A549 (cell line): ENCODE data around the gene LEF1. TPM values are rescaled to one million over a fixed set of nuclear protein-coding genes. Genes with fewer than 3 reads are reported as not detected.

Experiments used
- ATAC-seq, 2 experiments: fragments of 200-7000 bp in 1 of 2; fragments of >200 bp in 1 of 2; cut with Nextera tagmentation in 1 of 2; cut with Tn5 transposase in 1 of 2; 3 replicates each; pipeline versions ENCODE4 v1.8.0 to v1.9.1; 2018 to 2020; ENCODE audit warnings: mild to moderate bottlenecking in 1 of 2, moderate library complexity in 1 of 2
- CTCF ChIA-PET: fragments of 300-600 bp; sonication (Branson Sonifier 250); formaldehyde crosslinking; extraction: SDS; loops from one replicate; lab custom pipeline; 2021; ENCODE audit warnings: antibody characterized with exemption, inconsistent platforms; lab: Yijun Ruan, JAX
- POLR2A ChIA-PET: fragments of 350-600 bp; formaldehyde crosslinking; extraction: SDS; loops from one replicate; lab custom pipeline; 2021; ENCODE audit warnings: antibody characterized with exemption, inconsistent platforms; lab: Yijun Ruan, JAX
- DNase-seq, 2 experiments: peaks; one replicate each; pipeline versions ENCODE4 v3.0.0 to v3.0.0-alpha.2; 2011 to 2016; ENCODE audit warnings: low read depth in 1 of 2, low spot score in 1 of 2
- FAIRE-seq: peaks from 2 replicates; lab custom pipeline; 2011; peaks lifted over from hg19 to GRCh38; lab: Jason Lieb, UNC
- H3K27ac ChIP-seq, 2 experiments: fragments of >200 bp; sonication (Bioruptor Twin); formaldehyde crosslinking; 3 replicates each; pipeline ENCODE4 v1.5.1; 2016 to 2017
- H3K4me1 ChIP-seq: fragments of >200 bp; sonication (Bioruptor Twin); formaldehyde crosslinking; 3 replicates; pipeline ENCODE4 v1.6.1; 2016
- H3K4me2 ChIP-seq: fragments of >200 bp; sonication (Bioruptor Twin); formaldehyde crosslinking; 3 replicates; pipeline ENCODE4 v1.6.1; 2016
- H3K4me3 ChIP-seq: fragments of >200 bp; sonication (Bioruptor Twin); formaldehyde crosslinking; 3 replicates; pipeline ENCODE4 v1.5.1; 2016
- H3K9me3 ChIP-seq: fragments of >200 bp; sonication (Bioruptor Twin); formaldehyde crosslinking; 3 replicates; pipeline ENCODE4 v1.6.1; 2016
- CBX8 ChIP-seq: fragments of 200-600 bp; sonication (generic); IDR thresholded peaks from 2 replicates; pipeline ENCODE4 v1.6.1; 2016
- CHD2 ChIP-seq: fragments of 150-350 bp; IDR thresholded peaks from 2 replicates; pipeline ENCODE4 v1.6.1; 2014; ENCODE audit warnings: low read length; ENCODE audit not compliant: partially characterized antibody
- CHD4 ChIP-seq: fragments of 200-600 bp; sonication (generic); IDR thresholded peaks from 2 replicates; pipeline ENCODE4 v1.6.1; 2016; ENCODE audit warnings: antibody characterized with exemption, mild to moderate bottlenecking, borderline replicate concordance
- EHMT2 ChIP-seq: fragments of 200-600 bp; sonication (generic); IDR thresholded peaks from 2 replicates; pipeline ENCODE4 v1.6.1; 2016; ENCODE audit warnings: antibody characterized with exemption, low read depth, mild to moderate bottlenecking, moderate library complexity
- EP300 ChIP-seq, 2 experiments: fragments of >200 bp; sonication (Bioruptor Twin); formaldehyde crosslinking; IDR thresholded peaks; 2 replicates in 1 of 2; 3 replicates in 1 of 2; pipeline ENCODE4 v1.6.1; 2016 to 2017
- ESRRA ChIP-seq: fragments of 150-350 bp; IDR thresholded peaks from 2 replicates; pipeline ENCODE4 v1.6.1; 2014; ENCODE audit warnings: mild to moderate bottlenecking, low read length, borderline replicate concordance
- FOSL2 ChIP-seq, 2 experiments: fragments of 450-650 bp in 1 of 2; fragments of >200 bp in 1 of 2; sonication (Bioruptor Twin) in 1 of 2; formaldehyde crosslinking; IDR thresholded peaks; 2 replicates each; pipeline versions ENCODE4 v1.5.0 to v1.6.1; 2016 to 2020; ENCODE audit warnings: mild to moderate bottlenecking in 1 of 2, moderate library complexity in 1 of 2
- FOXS1 ChIP-seq: fragments of 250-450 bp; sonication (Bioruptor Pico); IDR thresholded peaks from 2 replicates; pipeline ENCODE4 v1.5.0; 2020; ENCODE audit warnings: mild to moderate bottlenecking, moderate library complexity
- HDAC2 ChIP-seq: fragments of 200-600 bp; sonication (generic); IDR thresholded peaks from 2 replicates; pipeline ENCODE4 v1.6.1; 2016
- HOXA7 ChIP-seq: fragments of 250-450 bp; sonication (Bioruptor Pico); IDR thresholded peaks from 2 replicates; pipeline ENCODE4 v1.5.0; 2020; ENCODE audit warnings: mild to moderate bottlenecking, moderate library complexity
- HOXB5 ChIP-seq: fragments of 250-450 bp; sonication (Bioruptor Pico); IDR thresholded peaks from 2 replicates; pipeline ENCODE4 v1.5.0; 2020; ENCODE audit warnings: mild to moderate bottlenecking, moderate library complexity
- JUN ChIP-seq, 2 experiments: fragments of >200 bp; sonication (Bioruptor Twin); formaldehyde crosslinking; IDR thresholded peaks; 2 replicates in 1 of 2; 3 replicates in 1 of 2; pipeline ENCODE4 v1.6.1; 2016 to 2017
- JUNB ChIP-seq: fragments of >200 bp; sonication (Bioruptor Twin); formaldehyde crosslinking; IDR thresholded peaks from 2 replicates; pipeline ENCODE4 v1.6.1; 2016
- KDM1A ChIP-seq: fragments of 200-600 bp; sonication (generic); IDR thresholded peaks from 2 replicates; pipeline ENCODE4 v1.6.1; 2016; ENCODE audit warnings: low read depth, mild to moderate bottlenecking
- MYC ChIP-seq: IDR thresholded peaks from 2 replicates; pipeline ENCODE4 v1.6.1; 2012; ENCODE audit warnings: mild to moderate bottlenecking, inconsistent platforms, low read length, improper control_type of control experiment, borderline replicate concordance
- NR3C1 ChIP-seq: fragments of >200 bp; sonication (Bioruptor Twin); formaldehyde crosslinking; IDR thresholded peaks from 3 replicates; pipeline ENCODE4 v1.6.1; 2017
- PHF8 ChIP-seq: fragments of 200-600 bp; sonication (generic); IDR thresholded peaks from 2 replicates; pipeline ENCODE4 v1.6.1; 2016; ENCODE audit warnings: low read depth, mild to moderate bottlenecking, antibody characterized with exemption, moderate library complexity, borderline replicate concordance
- POLR2AphosphoS2 ChIP-seq: conservative IDR thresholded peaks from 2 replicates; pipeline ENCODE4 v1.6.1; 2012; ENCODE audit warnings: low read length, improper control_type of control experiment, inconsistent platforms
- SMC3 ChIP-seq: fragments of >200 bp; sonication (Bioruptor Twin); formaldehyde crosslinking; IDR thresholded peaks from 3 replicates; pipeline ENCODE4 v1.6.1; 2018; ENCODE audit warnings: inconsistent platforms
- SREBF2 ChIP-seq: fragments of 450-650 bp; IDR thresholded peaks from 2 replicates; pipeline ENCODE4 v1.6.1; 2014; ENCODE audit warnings: mild to moderate bottlenecking, moderate library complexity
- TP53 ChIP-seq: fragments of 250-450 bp; sonication (Bioruptor Pico); IDR thresholded peaks from 2 replicates; pipeline ENCODE4 v1.5.0; 2021; ENCODE audit warnings: mild to moderate bottlenecking, moderate library complexity
- ZFP36 ChIP-seq: fragments of 450-650 bp; IDR thresholded peaks from 2 replicates; pipeline ENCODE4 v1.6.1; 2014; ENCODE audit warnings: borderline replicate concordance; ENCODE audit not compliant: partially characterized antibody
- ZNF302 ChIP-seq: fragments of 250-450 bp; sonication (Bioruptor Pico); IDR thresholded peaks from 2 replicates; pipeline ENCODE4 v1.9.0; 2021; ENCODE audit warnings: inconsistent platforms, mild to moderate bottlenecking, moderate library complexity
- ZSCAN20 ChIP-seq: fragments of 250-450 bp; sonication (Bioruptor Pico); IDR thresholded peaks from 2 replicates; pipeline ENCODE4 v1.8.0; 2022; ENCODE audit warnings: mild to moderate bottlenecking, moderate library complexity
- WGBS: methylation state at CpG from one replicate; pipeline ENCODE4 v1.1.6; 2017; ENCODE audit errors: missing lambda C conversion rate; 5-methylcytosine and 5-hydroxymethylcytosine counted together
- polyA plus RNA-seq, 4 experiments: library from polyadenylated mRNA; depleted of rRNA in 3 of 4; stranded (reverse); fragments of >200 nt; fragmentation: RNase III in 1 of 4; extraction: RNeasy Plus Mini Kit Qiagen cat#74134 plus additional on column Dnase treatment in 1 of 4; gene quantifications; 2 replicates in 3 of 4; 3 replicates in 1 of 4; pipeline ENCODE4 v1.2.3, GENCODE V29; 2011 to 2017
- TF ChIP-seq, protein P1 (sequence below): fragments of >200 bp; sonication (Bioruptor Twin); formaldehyde crosslinking; IDR thresholded peaks from 3 replicates; pipeline ENCODE4 v1.5.1; 2016
- TF ChIP-seq, protein P2 (sequence below): fragments of 250-450 bp; sonication (Bioruptor Pico); IDR thresholded peaks from 2 replicates; pipeline ENCODE4 v1.5.0; 2020; ENCODE audit warnings: low read depth, mild to moderate bottlenecking, moderate library complexity
- TF ChIP-seq, protein P3 (sequence below): IDR thresholded peaks from 2 replicates; pipeline ENCODE4 v1.6.1; 2012; ENCODE audit warnings: low read depth, borderline replicate concordance
- TF ChIP-seq, protein P4 (sequence below): fragments of 150-350 bp; IDR thresholded peaks from 2 replicates; pipeline ENCODE4 v1.6.1; 2014; ENCODE audit warnings: low read depth, mild to moderate bottlenecking, low read length
- TF ChIP-seq, protein P5 (sequence below): fragments of 450-650 bp; IDR thresholded peaks from 2 replicates; pipeline ENCODE4 v1.6.1; 2014; ENCODE audit warnings: antibody characterized with exemption

Gene LEF1
- polyA plus RNA-seq, 2 of the 4 experiments (the other 2 are of a cell fraction) = not detected

DNA sequence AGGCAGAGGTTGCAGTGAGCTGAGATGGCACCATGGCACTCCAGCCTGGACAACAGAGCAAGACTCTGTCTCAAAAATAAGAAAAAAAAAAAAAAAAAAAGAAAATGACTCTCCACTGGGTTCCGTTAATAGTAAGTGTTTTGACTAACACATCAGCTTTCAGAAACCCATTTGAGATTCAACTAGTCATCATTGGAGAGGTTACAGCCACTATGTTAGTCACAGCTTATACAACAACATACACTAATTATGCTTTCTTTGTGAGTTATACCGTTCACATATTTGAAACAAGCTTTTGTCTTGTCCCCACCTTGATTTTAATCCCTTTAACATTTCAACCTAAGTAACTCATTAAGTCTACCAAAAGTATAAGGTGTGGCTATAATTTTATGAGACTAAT lies 130.8 kb downstream of the LEF1 start:
- FAIRE-seq = no peak
- DNase-seq = no peak
- ChIA-PET POLR2A (no interaction called here), CTCF (interaction anchor here (0.7 kb wide), 2 partner anchors 19 to 598 kb away, joined by 3 read pairs; no protein-coding TSS in a partner anchor)
- 95% methylated on average over 2 of the region's 2 CpGs for WGBS
- Histone ChIP-seq H3K4me3 (no peak overlapping the region), H3K9me3 (no peaks in the 10 kb centered on the region), H3K27ac (no peak overlapping the region), H3K4me1 (no peaks in the 10 kb centered on the region), H3K4me2 (no peak overlapping the region)
- TF ChIP-seq HDAC2 (no peak), CHD2 (no peak), SMC3 (no peak), ZFP36 (no peak), ESRRA (no peak), ZSCAN20 (CRISPR knock-in tag) (no peak), CHD4 (no peak), FOXS1 (no peak), EP300 (IDR thresholded peaks at IDR 0.05) (no peak), ZNF302 (CRISPR knock-in tag) (no peak), HOXB5 (CRISPR knock-in tag) (no peak), JUN (IDR thresholded peaks at IDR 0.05) (no peak), EHMT2 (no peak), PHF8 (no peak), HOXA7 (no peak)
- TF ChIP-seq, protein P1, sequence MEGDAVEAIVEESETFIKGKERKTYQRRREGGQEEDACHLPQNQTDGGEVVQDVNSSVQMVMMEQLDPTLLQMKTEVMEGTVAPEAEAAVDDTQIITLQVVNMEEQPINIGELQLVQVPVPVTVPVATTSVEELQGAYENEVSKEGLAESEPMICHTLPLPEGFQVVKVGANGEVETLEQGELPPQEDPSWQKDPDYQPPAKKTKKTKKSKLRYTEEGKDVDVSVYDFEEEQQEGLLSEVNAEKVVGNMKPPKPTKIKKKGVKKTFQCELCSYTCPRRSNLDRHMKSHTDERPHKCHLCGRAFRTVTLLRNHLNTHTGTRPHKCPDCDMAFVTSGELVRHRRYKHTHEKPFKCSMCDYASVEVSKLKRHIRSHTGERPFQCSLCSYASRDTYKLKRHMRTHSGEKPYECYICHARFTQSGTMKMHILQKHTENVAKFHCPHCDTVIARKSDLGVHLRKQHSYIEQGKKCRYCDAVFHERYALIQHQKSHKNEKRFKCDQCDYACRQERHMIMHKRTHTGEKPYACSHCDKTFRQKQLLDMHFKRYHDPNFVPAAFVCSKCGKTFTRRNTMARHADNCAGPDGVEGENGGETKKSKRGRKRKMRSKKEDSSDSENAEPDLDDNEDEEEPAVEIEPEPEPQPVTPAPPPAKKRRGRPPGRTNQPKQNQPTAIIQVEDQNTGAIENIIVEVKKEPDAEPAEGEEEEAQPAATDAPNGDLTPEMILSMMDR = no peak
- TF ChIP-seq, protein P2, sequence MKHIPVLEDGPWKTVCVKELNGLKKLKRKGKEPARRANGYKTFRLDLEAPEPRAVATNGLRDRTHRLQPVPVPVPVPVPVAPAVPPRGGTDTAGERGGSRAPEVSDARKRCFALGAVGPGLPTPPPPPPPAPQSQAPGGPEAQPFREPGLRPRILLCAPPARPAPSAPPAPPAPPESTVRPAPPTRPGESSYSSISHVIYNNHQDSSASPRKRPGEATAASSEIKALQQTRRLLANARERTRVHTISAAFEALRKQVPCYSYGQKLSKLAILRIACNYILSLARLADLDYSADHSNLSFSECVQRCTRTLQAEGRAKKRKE (CRISPR knock-in tag) = no peak
- ATAC-seq = no peak

DNA sequence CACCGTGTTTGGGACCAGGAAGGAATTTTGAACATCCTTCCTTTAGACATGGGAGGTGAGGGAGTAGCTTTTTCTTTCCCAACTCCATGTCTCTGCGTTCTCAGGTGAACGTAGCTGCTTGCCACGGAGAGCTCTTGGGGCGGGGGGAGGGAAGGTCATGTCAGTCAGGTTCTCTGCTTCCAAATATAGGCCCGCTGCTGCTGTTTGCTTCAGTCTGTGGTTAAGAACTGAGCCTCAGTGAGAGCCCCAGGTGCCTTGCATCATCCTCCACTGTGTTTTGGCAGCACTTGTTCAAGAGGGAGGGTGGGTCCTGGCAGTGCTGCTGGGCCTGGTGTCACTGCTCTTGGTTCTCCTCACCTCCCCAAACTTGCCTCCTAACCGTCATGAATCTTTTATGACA lies 132.5 kb downstream of the LEF1 start:
- H3K4me3 ChIP-seq = no peak overlapping the region
- WGBS = 91% methylated on average over 6 of the region's 7 CpGs
- H3K9me3 ChIP-seq = no peaks in the 10 kb centered on the region
- ChIA-PET POLR2A (no interaction called here), CTCF (interaction anchor here (0.6 to 3.2 kb wide), 2 partner anchors 17 to 195 kb away, joined by 3 to 15 read pairs; no protein-coding TSS in a partner anchor)
- ATAC-seq = no peak
- FAIRE-seq = no peak
- H3K4me2 ChIP-seq = no peak overlapping the region
- no peak for TF ChIP-seq PHF8
- TF ChIP-seq NR3C1 = no peak
- no peak for DNase-seq
- no peak overlapping the region for H3K27ac ChIP-seq
- no peaks in the 10 kb centered on the region for H3K4me1 ChIP-seq

DNA sequence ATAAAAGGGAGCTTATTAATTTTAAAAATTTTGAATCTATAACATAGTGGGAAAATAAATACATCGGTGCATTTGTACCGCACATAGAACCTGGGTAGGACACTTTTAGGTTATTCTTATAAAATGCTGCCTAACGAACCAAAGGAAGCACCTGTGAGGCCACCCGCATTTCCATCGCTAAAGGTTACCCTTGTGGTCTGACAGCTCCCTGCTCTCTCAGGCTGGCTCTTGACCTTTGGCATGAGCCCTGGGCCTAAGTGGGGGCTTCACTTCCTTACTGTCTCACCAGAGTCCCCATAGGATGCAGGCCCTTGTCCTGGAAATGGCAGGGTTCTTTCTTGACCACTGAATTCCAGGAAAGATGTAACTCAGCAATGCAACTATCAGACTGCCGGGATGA lies 133.0 kb downstream of the LEF1 start:
- no peak overlapping the region for H3K4me2 ChIP-seq
- no peaks in the 10 kb centered on the region for H3K4me1 ChIP-seq
- no peak overlapping the region for H3K4me3 ChIP-seq
- ATAC-seq (no peak), FAIRE-seq (no peak), DNase-seq (no peak)
- ChIA-PET POLR2A (no interaction called here), CTCF (interaction anchor here (0.6 to 3.2 kb wide), 2 partner anchors 17 to 194 kb away, joined by 3 to 15 read pairs; no protein-coding TSS in a partner anchor)
- 92% methylated on average over 6 of the region's 6 CpGs for WGBS
- no peaks in the 10 kb centered on the region for H3K9me3 ChIP-seq
- no peak overlapping the region for H3K27ac ChIP-seq
- TF ChIP-seq POLR2AphosphoS2 = no peak
- no peak for TF ChIP-seq CHD2
- TF ChIP-seq, protein P1 = no peak
- TF ChIP-seq, protein P3, sequence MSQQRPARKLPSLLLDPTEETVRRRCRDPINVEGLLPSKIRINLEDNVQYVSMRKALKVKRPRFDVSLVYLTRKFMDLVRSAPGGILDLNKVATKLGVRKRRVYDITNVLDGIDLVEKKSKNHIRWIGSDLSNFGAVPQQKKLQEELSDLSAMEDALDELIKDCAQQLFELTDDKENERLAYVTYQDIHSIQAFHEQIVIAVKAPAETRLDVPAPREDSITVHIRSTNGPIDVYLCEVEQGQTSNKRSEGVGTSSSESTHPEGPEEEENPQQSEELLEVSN = no peak
- TF ChIP-seq SMC3 = no peak
- TF ChIP-seq CBX8 = no peak
- TF ChIP-seq, protein P4, sequence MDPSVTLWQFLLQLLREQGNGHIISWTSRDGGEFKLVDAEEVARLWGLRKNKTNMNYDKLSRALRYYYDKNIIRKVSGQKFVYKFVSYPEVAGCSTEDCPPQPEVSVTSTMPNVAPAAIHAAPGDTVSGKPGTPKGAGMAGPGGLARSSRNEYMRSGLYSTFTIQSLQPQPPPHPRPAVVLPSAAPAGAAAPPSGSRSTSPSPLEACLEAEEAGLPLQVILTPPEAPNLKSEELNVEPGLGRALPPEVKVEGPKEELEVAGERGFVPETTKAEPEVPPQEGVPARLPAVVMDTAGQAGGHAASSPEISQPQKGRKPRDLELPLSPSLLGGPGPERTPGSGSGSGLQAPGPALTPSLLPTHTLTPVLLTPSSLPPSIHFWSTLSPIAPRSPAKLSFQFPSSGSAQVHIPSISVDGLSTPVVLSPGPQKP = no peak
- no peak for TF ChIP-seq MYC
- TF ChIP-seq TP53 (CRISPR knock-in tag) = no peak
- no peak for TF ChIP-seq SREBF2
- TF ChIP-seq KDM1A = no peak
- TF ChIP-seq JUNB = no peak
- TF ChIP-seq, protein P5, sequence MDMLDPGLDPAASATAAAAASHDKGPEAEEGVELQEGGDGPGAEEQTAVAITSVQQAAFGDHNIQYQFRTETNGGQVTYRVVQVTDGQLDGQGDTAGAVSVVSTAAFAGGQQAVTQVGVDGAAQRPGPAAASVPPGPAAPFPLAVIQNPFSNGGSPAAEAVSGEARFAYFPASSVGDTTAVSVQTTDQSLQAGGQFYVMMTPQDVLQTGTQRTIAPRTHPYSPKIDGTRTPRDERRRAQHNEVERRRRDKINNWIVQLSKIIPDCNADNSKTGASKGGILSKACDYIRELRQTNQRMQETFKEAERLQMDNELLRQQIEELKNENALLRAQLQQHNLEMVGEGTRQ = no peak
- TF ChIP-seq FOSL2 (IDR thresholded peaks at IDR 0.05) = no peak
- no peak for TF ChIP-seq FOSL2 (CRISPR knock-in tag; IDR thresholded peaks at IDR 0.05)
